Measurements from ENCODE around the gene JHY.

The JHY gene

GRCh38 chr11:122963961-122964360, 81.4 kb downstream of the JHY start:
- Histone ChIP-seq H3K27me3 (ENCODE audit: insufficient read depth, low read depth) (no peaks in the 10 kb centered on the region), H3K4me1 (ENCODE audit: low read depth, poor library complexity, severe bottlenecking) (no peaks in the 10 kb centered on the region), H2AFZ (ENCODE audit: low read depth) (no peak overlapping the region)

GRCh38 chr11:122976061-122976733, 93.6 kb downstream of the JHY start:
- no peak for TF ChIP-seq CTCF (conservative IDR thresholded peaks at IDR 0.05; ENCODE audit: low read depth, low read length)
- no peak overlapping the region for H3K27ac ChIP-seq
- H3K9ac ChIP-seq = no peak overlapping the region
- H3K36me3 ChIP-seq (ENCODE audit: insufficient read depth) = no peaks in the 10 kb centered on the region
- no peak overlapping the region for H3K4me2 ChIP-seq
- H3K4me1 ChIP-seq (ENCODE audit: low read depth, poor library complexity, severe bottlenecking) = no peaks in the 10 kb centered on the region
- H3K4me3 ChIP-seq (IDR thresholded peaks at IDR 0.05; ENCODE audit: insufficient read depth, low read depth, low read length) = no peak overlapping the region
- H2AFZ ChIP-seq (ENCODE audit: low read depth) = no peak overlapping the region
- H3K79me2 ChIP-seq (ENCODE audit: insufficient read depth, low read depth) = no peaks in the 10 kb centered on the region
- no peaks in the 10 kb centered on the region for H4K20me1 ChIP-seq (ENCODE audit: insufficient read depth)
- H3K27me3 ChIP-seq (ENCODE audit: insufficient read depth, low read depth) = no peaks in the 10 kb centered on the region

More at GRCh38 chr11:122963961-122964360, 81.4 kb downstream of the JHY start:
- no peak overlapping the region for H3K4me2 ChIP-seq
- TF ChIP-seq CTCF (conservative IDR thresholded peaks at IDR 0.05; ENCODE audit: low read depth, low read length) = no peak
- no peak overlapping the region for H3K4me3 ChIP-seq (IDR thresholded peaks at IDR 0.05; ENCODE audit: insufficient read depth, low read depth, low read length)
- H4K20me1 ChIP-seq (ENCODE audit: insufficient read depth) = no peaks in the 10 kb centered on the region
- H3K36me3 ChIP-seq (ENCODE audit: insufficient read depth) = no peaks in the 10 kb centered on the region
- no peaks in the 10 kb centered on the region for H3K79me2 ChIP-seq (ENCODE audit: insufficient read depth, low read depth)
- H3K27ac ChIP-seq = no peak overlapping the region
- no peak overlapping the region for H3K9ac ChIP-seq

GRCh38 chr11:122976734-122977469, 94.3 kb downstream of the JHY start:
- Histone ChIP-seq H3K79me2 (ENCODE audit: insufficient read depth, low read depth) (no peaks in the 10 kb centered on the region), H3K9ac (no peak overlapping the region), H4K20me1 (ENCODE audit: insufficient read depth) (no peaks in the 10 kb centered on the region), H3K4me1 (ENCODE audit: low read depth, poor library complexity, severe bottlenecking) (no peaks in the 10 kb centered on the region), H3K36me3 (ENCODE audit: insufficient read depth) (no peaks in the 10 kb centered on the region), H3K4me2 (no peak overlapping the region), H3K4me3 (IDR thresholded peaks at IDR 0.05; ENCODE audit: insufficient read depth, low read depth, low read length) (no peak overlapping the region), H3K27me3 (ENCODE audit: insufficient read depth, low read depth) (no peaks in the 10 kb centered on the region), H2AFZ (ENCODE audit: low read depth) (no peak overlapping the region), H3K27ac (no peak overlapping the region)
- TF ChIP-seq CTCF (conservative IDR thresholded peaks at IDR 0.05; ENCODE audit: low read depth, low read length) = no peak

- Histone ChIP-seq H3K27me3 (ENCODE audit: insufficient read depth, low read depth) (no peaks in the 10 kb centered on the region), H3K27ac (no peak overlapping the region), H3K4me3 (IDR thresholded peaks at IDR 0.05; ENCODE audit: insufficient read depth, low read depth, low read length) (no peak overlapping the region), H3K9ac (no peak overlapping the region), H3K4me2 (no peak overlapping the region), H4K20me1 (ENCODE audit: insufficient read depth) (no peaks in the 10 kb centered on the region), H3K79me2 (ENCODE audit: insufficient read depth, low read depth) (no peaks in the 10 kb centered on the region), H2AFZ (ENCODE audit: low read depth) (no peak overlapping the region), H3K4me1 (ENCODE audit: low read depth, poor library complexity, severe bottlenecking) (no peaks in the 10 kb centered on the region), H3K36me3 (ENCODE audit: insufficient read depth) (no peaks in the 10 kb centered on the region)
- TF ChIP-seq CTCF (conservative IDR thresholded peaks at IDR 0.05; ENCODE audit: low read depth, low read length) = no peak
Observed at GRCh38 chr11:122977470-122978298, 95.1 kb downstream of the JHY start.
